Sigmoid colon (tissue), 7 donors: ENCODE measurements around the gene GRID1. TPM values are rescaled to one million over a fixed set of nuclear protein-coding genes. Genes with fewer than 3 reads are reported as not detected.

Experiments used
- DNase-seq: peaks from one replicate; pipeline ENCODE4 v3.0.0-alpha.2; 2019
- H3K27ac ChIP-seq, 4 donors: fragments of 200-600 bp; sonication (generic); one replicate each; pipeline ENCODE4 v1.5.1; 2016 to 2019; ENCODE audit warnings: mild to moderate bottlenecking in 1 of 4
- H3K27me3 ChIP-seq, 3 donors: fragments of 200-600 bp; sonication (generic); one replicate each; pipeline ENCODE4 v1.5.1; 2019; ENCODE audit warnings: mild to moderate bottlenecking in 1 of 3
- H3K36me3 ChIP-seq, 4 donors: fragments of 200-600 bp; sonication (generic); one replicate each; pipeline ENCODE4 v1.5.1; 2016 to 2019
- H3K4me1 ChIP-seq, 4 donors: fragments of 200-600 bp; sonication (generic); one replicate each; pipeline ENCODE4 v1.5.1; 2017 to 2019
- H3K4me3 ChIP-seq, 4 donors: fragments of 200-600 bp; sonication (generic); one replicate each; pipeline ENCODE4 v1.5.1; 2017 to 2019; ENCODE audit warnings: mild to moderate bottlenecking in 2 of 4, moderate library complexity in 1 of 4
- H3K9me3 ChIP-seq, 4 donors: fragments of 200-600 bp in 3 of 4; sonication (generic) in 3 of 4; one replicate each; pipeline versions ENCODE4 v1.5.1 to v1.6.1; 2013 to 2019
- EP300 ChIP-seq, 4 donors: sonication (generic); formaldehyde crosslinking; IDR thresholded peaks; one replicate each; pipeline ENCODE4 v1.6.1; 2017; ENCODE audit warnings: antibody characterized with exemption in 4 of 4
- POLR2A ChIP-seq, 2 donors: fragments of 450-650 bp; IDR thresholded peaks; one replicate each; pipeline ENCODE4 v1.6.1; 2016; ENCODE audit warnings: antibody characterized with exemption in 2 of 2, mild to moderate bottlenecking in 2 of 2, moderate library complexity in 2 of 2
- POLR2AphosphoS5 ChIP-seq, 4 donors: sonication (generic); formaldehyde crosslinking; IDR thresholded peaks; one replicate each; pipeline ENCODE4 v1.6.1; 2017; ENCODE audit warnings: antibody characterized with exemption in 4 of 4
- WGBS, 2 donors: extraction: QIAGEN DNeasy Blood & Tissue Kit; methylation state at CpG; one replicate each; pipeline ENCODE4 v1.1.7; 2013; 5-methylcytosine and 5-hydroxymethylcytosine counted together
- intact Hi-C: fragments of 100-400 bp; cut with DNase I; formaldehyde crosslinking; loops from one replicate; pipeline ENCODE4 v1.15.1; 2023
- polyA plus RNA-seq, 3 donors: library from polyadenylated mRNA; stranded (reverse); fragments of 200-250 nt; gene quantifications; one replicate each; pipeline ENCODE4 v1.2.3, GENCODE V29; 2013
- total RNA-seq, 4 donors: library from RNA; depleted of rRNA; stranded (reverse); fragments of >200 nt; gene quantifications; one replicate each; pipeline ENCODE4 v1.1.0, GENCODE V29; 2016
- TF ChIP-seq, protein P1 (sequence below), 4 experiments: fragments of 450-650 bp in 3 of 4; fragments of 200-600 bp in 1 of 4; IDR thresholded peaks; one replicate each; pipeline ENCODE4 v1.5.1; 2016 to 2019; ENCODE audit warnings: antibody characterized with exemption in 4 of 4, mild to moderate bottlenecking in 3 of 4, moderate library complexity in 2 of 4
- donor health status: healthy with polysubstance abuse.
- donor health status: Bipolar disorder and iron deficiency.
- donor health status: healthy.

Gene GRID1
- total and polyA plus RNA-seq, 7 donors = 0.66 to 4.7 (median 1.1) TPM; not detected in 2

DNA sequence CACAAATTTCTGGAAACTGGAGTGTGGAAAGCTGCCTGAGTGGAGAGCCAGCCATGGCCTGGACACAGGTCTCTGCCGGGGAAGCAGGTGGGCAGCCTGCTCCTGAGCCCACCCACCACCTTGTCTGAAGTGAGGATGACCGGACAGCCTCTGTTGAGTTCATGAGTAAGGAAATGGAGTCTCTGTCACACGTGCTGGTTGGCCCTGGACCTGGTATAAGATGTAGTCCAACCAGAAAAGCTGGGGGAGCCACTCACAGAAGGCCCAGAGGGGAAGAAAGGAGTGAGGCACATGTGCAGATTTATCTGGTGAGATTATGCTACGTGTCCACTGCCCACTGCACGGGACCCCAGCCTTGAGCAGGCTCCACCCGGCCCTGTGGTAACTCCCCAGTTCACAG is 383.5 kb downstream of the GRID1 start:
- Histone ChIP-seq H3K36me3 (no peaks in the 10 kb centered on the region), H3K27me3 (no peaks in the 10 kb centered on the region), H3K4me1 (no peaks in the 10 kb centered on the region), H3K4me3 (no peak overlapping the region), H3K27ac (no peak overlapping the region), H3K9me3 (no peaks in the 10 kb centered on the region)
- no peak for DNase-seq
- 58 to 82% methylated on average over 6 of the region's 6 CpGs for WGBS, 2 donors
- intact Hi-C loops = no loop called here
- TF ChIP-seq EP300 (IDR thresholded peaks at IDR 0.05) (no peak), POLR2A (IDR thresholded peaks at IDR 0.05) (no peak), POLR2AphosphoS5 (IDR thresholded peaks at IDR 0.05) (no peak)
- TF ChIP-seq, protein P1, sequence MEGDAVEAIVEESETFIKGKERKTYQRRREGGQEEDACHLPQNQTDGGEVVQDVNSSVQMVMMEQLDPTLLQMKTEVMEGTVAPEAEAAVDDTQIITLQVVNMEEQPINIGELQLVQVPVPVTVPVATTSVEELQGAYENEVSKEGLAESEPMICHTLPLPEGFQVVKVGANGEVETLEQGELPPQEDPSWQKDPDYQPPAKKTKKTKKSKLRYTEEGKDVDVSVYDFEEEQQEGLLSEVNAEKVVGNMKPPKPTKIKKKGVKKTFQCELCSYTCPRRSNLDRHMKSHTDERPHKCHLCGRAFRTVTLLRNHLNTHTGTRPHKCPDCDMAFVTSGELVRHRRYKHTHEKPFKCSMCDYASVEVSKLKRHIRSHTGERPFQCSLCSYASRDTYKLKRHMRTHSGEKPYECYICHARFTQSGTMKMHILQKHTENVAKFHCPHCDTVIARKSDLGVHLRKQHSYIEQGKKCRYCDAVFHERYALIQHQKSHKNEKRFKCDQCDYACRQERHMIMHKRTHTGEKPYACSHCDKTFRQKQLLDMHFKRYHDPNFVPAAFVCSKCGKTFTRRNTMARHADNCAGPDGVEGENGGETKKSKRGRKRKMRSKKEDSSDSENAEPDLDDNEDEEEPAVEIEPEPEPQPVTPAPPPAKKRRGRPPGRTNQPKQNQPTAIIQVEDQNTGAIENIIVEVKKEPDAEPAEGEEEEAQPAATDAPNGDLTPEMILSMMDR (IDR thresholded peaks at IDR 0.05) = no peak

DNA sequence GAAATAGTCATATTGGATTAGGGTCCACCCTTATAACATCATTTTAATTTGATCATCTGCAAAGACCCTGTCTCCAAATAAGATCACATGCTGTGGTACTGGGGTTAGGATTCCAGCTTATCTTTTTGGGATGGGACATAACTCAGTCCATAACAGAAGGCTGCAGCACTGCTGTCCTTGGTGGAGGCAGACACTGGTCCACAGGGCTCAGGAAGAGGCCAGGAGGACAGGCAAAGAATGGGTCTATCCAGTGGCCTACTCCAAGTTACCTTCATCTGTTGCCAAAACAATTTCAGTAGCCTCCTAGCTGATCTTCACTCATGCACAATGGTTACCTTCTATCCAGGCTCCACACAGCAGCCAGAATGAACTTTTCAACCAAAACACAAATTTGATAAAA is 387.0 kb downstream of the GRID1 start:
- Histone ChIP-seq H3K27me3 (no peaks in the 10 kb centered on the region), H3K27ac (no peak overlapping the region), H3K36me3 (no peaks in the 10 kb centered on the region), H3K9me3 (no peaks in the 10 kb centered on the region), H3K4me3 (no peak overlapping the region), H3K4me1 (no peaks in the 10 kb centered on the region)
- TF ChIP-seq POLR2A (IDR thresholded peaks at IDR 0.05) = no peak
- no peak for TF ChIP-seq POLR2AphosphoS5 (IDR thresholded peaks at IDR 0.05)
- no peak for TF ChIP-seq EP300 (IDR thresholded peaks at IDR 0.05)
- TF ChIP-seq, protein P1 (IDR thresholded peaks at IDR 0.05) = no peak
- intact Hi-C loops = no loop called here
- DNase-seq = no peak

DNA sequence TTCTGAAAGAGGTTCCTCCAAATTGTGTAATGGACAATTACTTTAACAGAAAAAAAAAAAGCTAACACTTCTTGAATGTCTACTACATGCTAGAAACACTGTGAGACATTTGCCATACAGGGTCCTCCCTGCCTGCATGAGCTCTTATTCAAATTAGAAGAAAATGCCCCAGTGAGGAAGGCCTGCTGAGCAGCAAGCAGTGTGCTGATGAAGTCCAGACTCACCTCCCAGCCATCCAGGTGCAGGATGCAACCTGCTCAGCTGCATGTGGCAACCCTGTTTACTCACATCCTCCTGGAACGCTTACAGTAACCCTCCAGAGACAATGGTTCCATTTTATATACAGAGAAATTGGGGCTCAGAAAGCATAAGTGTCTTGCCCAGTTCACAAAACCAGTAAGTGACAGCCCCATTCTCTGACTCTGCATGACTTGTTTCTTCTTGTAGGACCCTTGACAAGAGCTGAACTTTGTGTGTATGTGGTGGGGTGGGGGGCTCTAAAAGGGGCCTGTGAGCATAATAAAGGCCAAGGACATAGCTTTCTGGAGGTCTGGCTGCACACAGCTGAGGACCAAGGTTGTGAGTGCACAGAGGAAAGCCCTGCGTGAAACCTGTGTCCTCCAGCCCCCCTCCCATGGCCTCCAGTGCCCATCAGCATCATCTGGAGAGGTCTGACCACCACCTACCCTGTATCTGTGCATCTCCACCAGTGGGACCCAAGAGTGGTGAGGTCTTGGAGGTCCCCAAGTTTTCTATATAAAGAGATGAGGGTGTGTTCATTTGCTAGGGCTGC is 387.8 kb downstream of the GRID1 start:
- H3K4me1 ChIP-seq = no peaks in the 10 kb centered on the region
- no peaks in the 10 kb centered on the region for H3K9me3 ChIP-seq
- no peak overlapping the region for H3K4me3 ChIP-seq
- H3K27ac ChIP-seq = no peak overlapping the region
- intact Hi-C loops = no loop called here
- no peak for DNase-seq
- TF ChIP-seq, protein P1 (IDR thresholded peaks at IDR 0.05) = no peak
- no peak for TF ChIP-seq POLR2AphosphoS5 (IDR thresholded peaks at IDR 0.05)
- TF ChIP-seq EP300 (IDR thresholded peaks at IDR 0.05) = no peak
- TF ChIP-seq POLR2A (IDR thresholded peaks at IDR 0.05) = no peak
- no peaks in the 10 kb centered on the region for H3K36me3 ChIP-seq
- WGBS, 2 donors = 50 to 77% methylated on average over 2 of the region's 2 CpGs
- H3K27me3 ChIP-seq = no peaks in the 10 kb centered on the region

DNA sequence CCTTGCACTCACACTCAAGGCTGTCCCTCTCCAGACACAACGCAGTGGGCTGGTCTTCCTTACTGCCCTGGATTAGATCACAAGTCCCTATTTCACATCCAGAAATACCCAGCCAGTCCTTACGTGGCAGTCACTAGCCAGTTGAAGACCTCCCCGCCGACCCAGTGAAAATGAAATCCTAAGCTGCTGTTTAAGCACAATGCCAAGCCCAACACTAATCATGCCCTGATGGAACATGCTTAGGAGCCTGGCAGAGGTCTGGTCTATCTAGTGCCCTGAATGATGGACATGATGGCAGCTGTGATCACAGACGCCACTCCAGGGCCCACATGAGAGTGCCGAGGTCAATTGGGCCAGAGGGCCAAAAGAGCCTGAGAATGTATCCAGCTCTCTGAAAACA is 389.0 kb downstream of the GRID1 start:
- H3K4me1 ChIP-seq = no peaks in the 10 kb centered on the region
- no peaks in the 10 kb centered on the region for H3K27me3 ChIP-seq
- 88 to 89% methylated on average over 6 of the region's 6 CpGs for WGBS, 2 donors
- H3K9me3 ChIP-seq = no peaks in the 10 kb centered on the region
- no peak overlapping the region for H3K27ac ChIP-seq
- no peak for DNase-seq
- no peaks in the 10 kb centered on the region for H3K36me3 ChIP-seq
- no peak overlapping the region for H3K4me3 ChIP-seq
- intact Hi-C loops = no loop called here
- no peak for TF ChIP-seq POLR2AphosphoS5 (IDR thresholded peaks at IDR 0.05)
- TF ChIP-seq POLR2A (IDR thresholded peaks at IDR 0.05) = no peak
- no peak for TF ChIP-seq EP300 (IDR thresholded peaks at IDR 0.05)
- TF ChIP-seq, protein P1 (IDR thresholded peaks at IDR 0.05) = no peak
